Hepatocyte (in vitro differentiated cells): ENCODE measurements around the gene SNCB.

Experiments
- CTCF ChIP-seq: fragments of 200-600 bp; sonication (generic); IDR thresholded peaks from 2 replicates; pipeline ENCODE4 v1.5.1; 2016; ENCODE audit warnings: antibody characterized with exemption, mild to moderate bottlenecking; ENCODE audit not compliant: poor library complexity
- EZH2 ChIP-seq: fragments of 200-600 bp; sonication (generic); IDR thresholded peaks from 2 replicates; pipeline ENCODE4 v1.6.1; 2016; ENCODE audit warnings: antibody characterized with exemption, mild to moderate bottlenecking, borderline replicate concordance

GRCh38 chr5:176592573-176592972 is 37.8 kb downstream of the SNCB start:
- TF ChIP-seq CTCF = no peak
- TF ChIP-seq EZH2 = no peak
